Hindlimb muscle (tissue), 1 donor: Measurements from ENCODE around the gene PES1. TPM values are rescaled to one million over a fixed set of nuclear protein-coding genes. Genes with fewer than 3 reads are reported as not detected.
"Not testable (repeated sequence)": the region's sequence is repeated elsewhere in the genome, so short reads cannot be mapped to it uniquely, and the experiment has no call there.

Experiments used
- DNase-seq: peaks from one replicate; pipeline ENCODE4 v3.0.0-alpha.2; 2013
- polyA plus RNA-seq: library from polyadenylated mRNA; unstranded; fragments of 120-200 nt; gene quantifications from one replicate; pipeline ENCODE4 v1.2.1, GENCODE V29; 2013; ENCODE audit not compliant: insufficient read length

The PES1 gene
- polyA plus RNA-seq, 1 donor, result 51.6 TPM

DNA sequence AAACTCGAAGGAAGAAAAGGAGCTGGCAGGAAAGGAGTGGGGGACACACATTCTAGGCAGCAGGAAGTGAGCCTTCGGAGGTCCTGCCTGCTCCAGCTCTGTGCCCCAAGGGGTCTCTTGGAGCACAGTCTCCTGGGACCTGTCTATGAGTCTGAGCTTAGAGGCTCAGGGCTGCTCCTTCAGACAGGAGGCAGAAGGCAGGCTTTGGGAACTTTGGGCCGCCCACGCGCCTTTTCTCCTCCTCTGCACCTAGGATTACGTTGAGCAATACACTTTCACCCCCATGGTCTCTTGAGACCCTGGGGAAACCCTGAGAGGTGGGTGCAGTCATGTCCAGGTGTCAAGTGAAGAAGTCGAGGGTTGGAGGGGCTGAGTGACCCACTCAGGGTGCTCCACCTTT is 16.2 kb upstream of the PES1 start:
- no peak for DNase-seq

GRCh38 chr22:30607300-30607930 is 15.7 kb upstream of the PES1 start:
- no peak for DNase-seq

GRCh38 chr22:30606455-30607299 is 15.0 kb upstream of the PES1 start, which contains the start of gene TCN2:
Gene TCN2, plus strand, starts transcription at chr22:30607174. Its CDS starts 158 bp downstream, at chr22:30607332.
- DNase-seq, result peak; percentile 74

- peak; percentile 24 for DNase-seq
Observed at GRCh38 chr22:30605449-30606110, 13.9 kb upstream of the PES1 start.

DNA sequence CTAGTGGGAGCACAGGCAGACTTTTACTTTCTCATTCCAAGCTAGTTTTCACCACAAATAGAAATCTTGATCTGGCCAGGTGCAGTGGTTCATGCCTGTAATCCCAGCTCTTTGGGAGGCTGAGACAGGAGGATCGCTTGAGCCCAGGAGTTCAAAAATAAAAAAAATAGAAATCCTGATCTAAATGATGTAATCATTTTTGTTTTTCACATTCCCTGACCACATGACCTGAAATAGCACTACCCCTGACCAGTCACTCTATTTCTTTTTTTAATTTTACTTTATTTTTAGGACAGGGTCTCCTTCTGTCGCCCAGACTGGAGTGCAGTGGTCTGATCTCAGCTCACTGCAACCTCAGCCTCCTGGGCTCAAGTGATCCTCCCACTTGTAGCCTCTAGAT is 13.0 kb upstream of the PES1 start:
- no peak for DNase-seq

- no peak for DNase-seq
Observed at GRCh38 chr22:30603801-30604200, 12.1 kb upstream of the PES1 start.

DNA sequence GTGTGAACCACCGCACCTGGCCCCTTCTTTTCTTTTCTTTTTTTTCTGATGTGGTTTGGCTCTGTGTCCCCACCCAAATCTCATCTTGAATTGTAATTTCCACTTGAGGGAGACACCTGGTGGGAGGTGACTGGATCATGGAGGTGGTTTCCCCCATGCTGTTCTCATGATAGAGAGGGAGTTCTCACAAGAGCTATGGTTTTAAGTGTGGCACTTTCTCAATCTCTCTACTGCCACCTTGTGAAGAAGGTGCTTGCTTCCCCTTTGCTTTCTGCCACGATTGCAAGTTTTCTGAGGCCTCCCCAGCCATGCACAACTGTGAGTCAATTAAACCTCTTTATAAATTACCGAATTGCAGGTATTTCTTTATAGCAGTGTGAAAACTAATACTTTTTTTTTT is 10.3 kb upstream of the PES1 start:
- no peak for DNase-seq

- DNase-seq, result no peak
Observed at GRCh38 chr22:30601464-30601863, 9.8 kb upstream of the PES1 start.

- no peak for DNase-seq
Observed at GRCh38 chr22:30600921-30601320, 9.2 kb upstream of the PES1 start.

GRCh38 chr22:30598986-30599385 is 7.3 kb upstream of the PES1 start:
- no peak for DNase-seq

DNA sequence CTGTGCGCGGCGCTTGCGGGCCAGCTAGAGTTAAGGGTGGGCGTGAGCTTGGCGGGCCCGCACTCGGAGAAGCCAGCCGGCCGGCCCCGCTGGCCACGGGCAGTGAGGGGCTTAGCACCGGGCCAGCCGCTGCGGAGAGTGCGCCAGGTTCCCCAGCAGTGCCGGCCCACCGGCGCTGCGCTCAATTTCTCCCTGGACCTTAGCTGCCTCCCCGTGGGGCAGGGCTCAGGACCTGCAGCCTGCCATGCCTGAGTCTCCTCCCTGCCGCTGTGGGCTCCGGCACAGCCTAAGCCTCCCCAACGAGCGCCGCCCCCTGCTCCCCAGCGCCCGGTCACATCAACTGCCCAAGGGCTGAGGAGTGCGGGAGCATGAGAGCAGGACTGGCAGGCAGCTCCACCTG is 5.2 kb upstream of the PES1 start:
- DNase-seq, result no peak

DNA sequence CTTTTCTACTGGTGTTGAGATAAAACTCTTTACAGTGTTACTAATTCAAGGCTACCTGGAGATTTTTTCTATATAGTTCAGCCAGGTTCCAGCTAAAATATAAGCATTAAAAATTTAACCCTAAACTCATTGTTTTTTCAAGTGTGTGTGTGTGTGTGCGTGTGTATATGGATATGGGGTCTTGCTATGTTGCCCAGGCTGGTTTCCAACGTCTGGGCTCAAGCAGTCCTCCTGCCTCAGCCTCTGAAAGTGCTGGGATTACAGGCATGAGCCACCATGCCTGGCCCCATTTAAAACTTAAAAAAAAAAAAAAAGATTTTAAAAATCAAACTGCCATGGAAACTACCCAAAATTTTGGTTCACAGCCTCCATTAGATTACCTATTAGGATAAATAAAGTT is 4.5 kb upstream of the PES1 start:
- no peak for DNase-seq

DNA sequence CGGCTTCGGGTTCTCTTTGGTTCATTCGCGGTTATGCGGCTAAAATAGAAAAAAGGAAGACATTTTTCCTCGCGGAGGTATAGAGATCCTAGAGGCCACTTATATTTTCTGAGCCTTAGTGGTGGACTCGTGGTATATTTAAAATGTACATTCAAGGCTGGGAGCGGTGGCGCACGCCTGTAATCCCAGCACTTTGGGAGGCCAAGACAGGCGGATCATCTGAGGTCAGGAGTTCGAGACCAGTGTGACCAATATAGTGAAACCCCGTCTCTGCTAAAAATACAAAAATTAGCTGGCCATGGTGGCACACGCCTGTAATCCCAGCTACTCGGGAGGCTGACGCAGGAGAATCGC is 627 bp upstream of the PES1 start:
- not testable (repeated sequence) for DNase-seq

DNA sequence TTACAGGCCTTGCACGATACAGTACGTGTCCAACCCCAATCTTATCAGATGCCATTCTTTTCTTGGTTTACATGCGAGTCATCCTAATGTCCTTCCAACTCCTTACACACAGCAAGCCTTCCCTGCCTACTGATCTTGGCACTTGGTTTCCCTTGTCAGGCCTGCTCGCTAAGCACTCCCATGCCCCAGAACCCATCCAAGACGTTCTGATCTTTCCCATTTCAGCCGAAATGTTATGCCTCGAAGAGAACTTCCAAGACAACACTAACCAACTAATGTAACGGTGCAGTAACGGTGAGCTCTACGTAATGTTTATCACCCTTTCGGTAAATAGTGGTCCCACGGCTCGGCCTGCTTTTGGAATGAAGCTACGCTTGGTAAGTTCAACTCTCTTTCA is 521 bp downstream of the PES1 start:
- DNase-seq, result no peak

DNA sequence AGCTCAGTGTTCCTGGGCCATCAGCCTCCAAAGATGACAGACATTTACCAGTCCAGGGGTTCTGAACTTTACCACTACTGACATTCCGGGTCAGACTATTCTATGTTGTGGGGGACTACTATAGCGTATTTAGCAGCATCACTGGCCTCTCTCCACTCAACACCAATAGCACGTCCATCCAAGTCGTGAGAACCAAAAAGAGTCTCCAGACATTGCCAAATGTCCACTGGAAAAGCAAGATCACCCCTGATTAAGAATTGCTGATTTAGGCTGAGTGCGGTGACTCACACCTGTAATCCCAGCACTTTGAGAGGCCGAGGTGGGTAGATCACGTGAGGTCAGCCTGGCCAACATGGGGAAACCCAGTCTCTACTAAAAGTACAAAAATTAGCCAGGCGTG is 5.3 kb downstream of the PES1 start:
- DNase-seq, result no peak

DNA sequence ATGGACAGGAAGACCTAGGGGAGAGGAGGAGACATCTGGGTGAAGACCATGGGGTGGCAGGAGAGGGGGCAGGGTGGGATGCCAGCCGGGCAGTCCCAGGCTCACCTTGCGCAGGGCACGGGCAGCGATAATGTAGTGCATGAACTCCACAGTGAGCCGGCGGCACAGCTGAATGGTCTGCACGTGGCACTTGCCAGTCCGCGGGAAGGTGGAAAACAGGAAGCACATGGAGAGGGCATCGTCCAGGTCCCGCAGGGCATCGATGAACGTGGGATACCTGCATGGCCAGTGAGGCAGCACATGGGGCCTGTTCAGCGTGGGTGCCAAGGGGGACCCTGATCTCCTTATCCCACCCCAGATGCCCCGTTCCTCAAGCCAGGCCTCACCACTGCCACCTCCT is 7.3 kb downstream of the PES1 start:
- no peak for DNase-seq

GRCh38 chr22:30582788-30583545 is 8.7 kb downstream of the PES1 start:
- DNase-seq, result no peak

- no peak for DNase-seq
Observed at GRCh38 chr22:30582051-30582450, 9.7 kb downstream of the PES1 start.

- no peak for DNase-seq
Observed at GRCh38 chr22:30580896-30581295, 10.8 kb downstream of the PES1 start.

- DNase-seq, result no peak
Observed at GRCh38 chr22:30578481-30578880, 13.2 kb downstream of the PES1 start.

DNA sequence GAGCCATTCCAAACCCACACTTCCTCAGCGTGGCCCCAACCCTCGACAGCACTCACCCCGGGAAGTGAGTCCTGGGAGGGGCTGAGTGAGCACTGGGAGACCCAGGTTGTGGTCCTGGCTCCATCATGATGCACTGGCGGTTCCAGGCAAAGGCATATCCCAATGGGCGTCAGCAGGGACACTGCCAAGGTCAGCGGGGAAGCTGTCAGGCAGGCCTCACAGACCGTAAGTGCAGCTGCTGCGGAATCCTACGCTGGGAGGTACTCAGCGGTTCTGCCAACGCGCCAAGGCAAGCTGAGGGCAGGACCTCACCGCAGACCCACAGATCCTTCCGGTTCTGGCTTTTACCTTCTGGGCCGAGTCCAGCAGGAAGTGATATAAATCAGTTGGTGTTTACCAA is 15.9 kb downstream of the PES1 start:
- no peak for DNase-seq

- no peak for DNase-seq
Observed at GRCh38 chr22:30574997-30575671, 16.6 kb downstream of the PES1 start.
